Prostate gland (tissue), 2 donors: ENCODE results near the gene ZFYVE16.

Experiments
- CTCF ChIP-seq, 4 experiments: fragments of 200-600 bp in 2 of 4; fragments of 450-650 bp in 2 of 4; sonication (generic) in 2 of 4; IDR thresholded peaks; 1 replicate in 3 of 4; 2 replicates in 1 of 4; pipeline ENCODE4 v1.5.1; 2016 to 2019; ENCODE audit warnings: antibody characterized with exemption in 4 of 4, mild to moderate bottlenecking in 2 of 4, moderate library complexity in 2 of 4
- POLR2A ChIP-seq: fragments of 450-650 bp; IDR thresholded peaks from one replicate; pipeline ENCODE4 v1.6.1; 2016; ENCODE audit warnings: antibody characterized with exemption, mild to moderate bottlenecking
- POLR2AphosphoS5 ChIP-seq: sonication (generic); formaldehyde crosslinking; IDR thresholded peaks from one replicate; pipeline ENCODE4 v1.6.1; 2017; ENCODE audit warnings: antibody characterized with exemption

DNA sequence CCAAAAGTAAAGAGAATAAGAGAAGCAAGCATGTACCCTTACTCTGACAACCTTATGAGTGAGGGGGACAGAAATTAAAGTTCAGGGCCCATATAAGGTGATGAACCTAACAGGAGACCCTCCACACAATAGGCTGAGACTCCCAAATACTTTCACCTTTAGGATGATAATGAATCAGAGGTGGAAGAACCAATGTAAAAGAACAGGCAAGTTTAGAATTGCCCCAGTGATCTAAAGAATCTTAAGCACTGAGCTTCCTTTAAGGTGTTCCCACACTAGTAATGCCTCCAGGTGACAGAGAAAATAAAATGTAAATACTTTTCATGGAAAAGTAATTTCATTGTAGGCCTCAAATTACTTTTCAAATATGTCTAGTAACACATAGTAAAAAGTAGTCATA lies 71.8 kb downstream of the ZFYVE16 start:
- no peak for TF ChIP-seq CTCF (IDR thresholded peaks at IDR 0.05)
- no peak for TF ChIP-seq POLR2A
- TF ChIP-seq POLR2AphosphoS5, result no peak
